A549 (cell line): ENCODE results near the gene MMP15.

Experiments used
- CTCF ChIP-seq: fragments of >200 bp; sonication (Bioruptor Twin); formaldehyde crosslinking; IDR thresholded peaks from 3 replicates; pipeline ENCODE4 v1.5.1; 2016
- HEYL ChIP-seq: fragments of 250-450 bp; sonication (Bioruptor Pico); IDR thresholded peaks from 2 replicates; pipeline ENCODE4 v1.8.0; 2021; ENCODE audit warnings: mild to moderate bottlenecking, moderate library complexity
- JUN ChIP-seq, 2 experiments: fragments of >200 bp; sonication (Bioruptor Twin); formaldehyde crosslinking; IDR thresholded peaks; 2 replicates in 1 of 2; 3 replicates in 1 of 2; pipeline ENCODE4 v1.6.1; 2016 to 2017
- MYC ChIP-seq: IDR thresholded peaks from 2 replicates; pipeline ENCODE4 v1.6.1; 2012; ENCODE audit warnings: mild to moderate bottlenecking, inconsistent platforms, low read length, improper control_type of control experiment, borderline replicate concordance
- NPAS2 ChIP-seq: fragments of 250-450 bp; sonication (Bioruptor Pico); IDR thresholded peaks from 2 replicates; pipeline ENCODE4 v1.8.0; 2022; ENCODE audit warnings: mild to moderate bottlenecking, moderate library complexity, borderline replicate concordance
- NR3C1 ChIP-seq: fragments of >200 bp; sonication (Bioruptor Twin); formaldehyde crosslinking; IDR thresholded peaks from 3 replicates; pipeline ENCODE4 v1.6.1; 2017
- POLR2A ChIP-seq: IDR thresholded peaks from 2 replicates; pipeline ENCODE4 v1.6.1; 2012; ENCODE audit warnings: mild to moderate bottlenecking, low read length
- POLR2AphosphoS2 ChIP-seq: conservative IDR thresholded peaks from 2 replicates; pipeline ENCODE4 v1.6.1; 2012; ENCODE audit warnings: low read length, improper control_type of control experiment, inconsistent platforms
- RFX5 ChIP-seq: fragments of 450-650 bp; IDR thresholded peaks from 2 replicates; pipeline ENCODE4 v1.7.1; 2014; ENCODE audit warnings: antibody characterized with exemption, mild to moderate bottlenecking, moderate library complexity
- TF ChIP-seq, protein P1 (sequence below): IDR thresholded peaks from 2 replicates; pipeline ENCODE4 v1.6.1; 2012
- TF ChIP-seq, protein P2 (sequence below): fragments of 200-600 bp; sonication (generic); IDR thresholded peaks from 2 replicates; pipeline ENCODE4 v1.6.1; 2016; ENCODE audit warnings: antibody characterized with exemption, mild to moderate bottlenecking, moderate library complexity
- TF ChIP-seq, protein P3 (sequence below): IDR thresholded peaks from 2 replicates; pipeline ENCODE4 v1.6.1; 2012

DNA sequence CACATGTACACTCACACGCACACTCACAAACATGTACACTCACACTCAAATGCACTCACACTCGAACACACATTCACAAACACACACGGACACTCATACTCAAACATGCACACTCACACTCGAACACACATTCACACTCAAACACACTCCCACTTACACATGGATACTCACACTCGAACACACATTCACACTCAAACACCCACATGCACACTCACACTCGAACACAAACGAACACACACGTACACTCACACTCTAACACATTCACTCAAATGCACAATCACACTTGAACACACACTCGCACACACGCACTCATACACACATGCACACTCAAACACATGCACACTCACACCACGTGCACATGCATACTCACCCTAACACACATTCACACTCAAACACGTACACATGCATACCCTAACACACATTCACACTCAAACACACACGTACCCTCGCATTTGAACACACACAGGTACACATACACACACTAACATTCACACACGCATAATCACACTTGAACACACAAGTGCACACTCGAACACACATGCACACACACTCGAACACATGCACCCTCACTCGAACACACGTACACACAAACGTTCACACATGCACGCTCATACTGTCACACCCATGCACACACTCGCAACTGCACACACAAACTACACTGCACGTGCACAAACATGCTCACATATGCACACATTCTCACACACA is 61.8 kb downstream of the MMP15 start:
- TF ChIP-seq POLR2A (no peak), JUN (IDR thresholded peaks at IDR 0.05) (no peak), CTCF (no peak), NR3C1 (no peak), NPAS2 (CRISPR knock-in tag) (no peak), POLR2AphosphoS2 (no peak), MYC (no peak), RFX5 (no peak), HEYL (no peak)
- TF ChIP-seq, protein P1, sequence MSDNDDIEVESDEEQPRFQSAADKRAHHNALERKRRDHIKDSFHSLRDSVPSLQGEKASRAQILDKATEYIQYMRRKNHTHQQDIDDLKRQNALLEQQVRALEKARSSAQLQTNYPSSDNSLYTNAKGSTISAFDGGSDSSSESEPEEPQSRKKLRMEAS, result no peak
- TF ChIP-seq, protein P2, sequence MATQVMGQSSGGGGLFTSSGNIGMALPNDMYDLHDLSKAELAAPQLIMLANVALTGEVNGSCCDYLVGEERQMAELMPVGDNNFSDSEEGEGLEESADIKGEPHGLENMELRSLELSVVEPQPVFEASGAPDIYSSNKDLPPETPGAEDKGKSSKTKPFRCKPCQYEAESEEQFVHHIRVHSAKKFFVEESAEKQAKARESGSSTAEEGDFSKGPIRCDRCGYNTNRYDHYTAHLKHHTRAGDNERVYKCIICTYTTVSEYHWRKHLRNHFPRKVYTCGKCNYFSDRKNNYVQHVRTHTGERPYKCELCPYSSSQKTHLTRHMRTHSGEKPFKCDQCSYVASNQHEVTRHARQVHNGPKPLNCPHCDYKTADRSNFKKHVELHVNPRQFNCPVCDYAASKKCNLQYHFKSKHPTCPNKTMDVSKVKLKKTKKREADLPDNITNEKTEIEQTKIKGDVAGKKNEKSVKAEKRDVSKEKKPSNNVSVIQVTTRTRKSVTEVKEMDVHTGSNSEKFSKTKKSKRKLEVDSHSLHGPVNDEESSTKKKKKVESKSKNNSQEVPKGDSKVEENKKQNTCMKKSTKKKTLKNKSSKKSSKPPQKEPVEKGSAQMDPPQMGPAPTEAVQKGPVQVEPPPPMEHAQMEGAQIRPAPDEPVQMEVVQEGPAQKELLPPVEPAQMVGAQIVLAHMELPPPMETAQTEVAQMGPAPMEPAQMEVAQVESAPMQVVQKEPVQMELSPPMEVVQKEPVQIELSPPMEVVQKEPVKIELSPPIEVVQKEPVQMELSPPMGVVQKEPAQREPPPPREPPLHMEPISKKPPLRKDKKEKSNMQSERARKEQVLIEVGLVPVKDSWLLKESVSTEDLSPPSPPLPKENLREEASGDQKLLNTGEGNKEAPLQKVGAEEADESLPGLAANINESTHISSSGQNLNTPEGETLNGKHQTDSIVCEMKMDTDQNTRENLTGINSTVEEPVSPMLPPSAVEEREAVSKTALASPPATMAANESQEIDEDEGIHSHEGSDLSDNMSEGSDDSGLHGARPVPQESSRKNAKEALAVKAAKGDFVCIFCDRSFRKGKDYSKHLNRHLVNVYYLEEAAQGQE, result no peak
- TF ChIP-seq, protein P3, sequence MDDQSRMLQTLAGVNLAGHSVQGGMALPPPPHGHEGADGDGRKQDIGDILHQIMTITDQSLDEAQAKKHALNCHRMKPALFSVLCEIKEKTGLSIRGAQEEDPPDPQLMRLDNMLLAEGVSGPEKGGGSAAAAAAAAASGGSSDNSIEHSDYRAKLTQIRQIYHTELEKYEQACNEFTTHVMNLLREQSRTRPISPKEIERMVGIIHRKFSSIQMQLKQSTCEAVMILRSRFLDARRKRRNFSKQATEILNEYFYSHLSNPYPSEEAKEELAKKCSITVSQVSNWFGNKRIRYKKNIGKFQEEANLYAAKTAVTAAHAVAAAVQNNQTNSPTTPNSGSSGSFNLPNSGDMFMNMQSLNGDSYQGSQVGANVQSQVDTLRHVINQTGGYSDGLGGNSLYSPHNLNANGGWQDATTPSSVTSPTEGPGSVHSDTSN, result no peak
